PFSK-1 (cell line): ENCODE results near the gene PGR.

Experiments
- FOXP2 ChIP-seq: optimal IDR thresholded peaks from 2 replicates; pipeline ENCODE3; 2011; ENCODE audit warnings: borderline replicate concordance, control low read depth, inconsistent platforms; ENCODE audit not compliant: insufficient read depth; ENCODE audit errors: extremely low read length, extremely low read depth
- POLR2AphosphoS5 ChIP-seq: IDR thresholded peaks from 2 replicates; pipeline ENCODE4 v1.6.1; 2012; ENCODE audit warnings: low read depth, mild to moderate bottlenecking, control low read depth, low read length, moderate library complexity
- SIN3A ChIP-seq: IDR thresholded peaks from 2 replicates; pipeline ENCODE4 v1.6.1; 2012; ENCODE audit warnings: mild to moderate bottlenecking, low read length, moderate library complexity, borderline replicate concordance; ENCODE audit not compliant: insufficient read depth
- TAF1 ChIP-seq: IDR thresholded peaks from 2 replicates; pipeline ENCODE4 v1.6.1; 2012; ENCODE audit warnings: low read length, control low read depth, borderline replicate concordance; ENCODE audit not compliant: insufficient read depth
- TF ChIP-seq, protein P1 (sequence below), 2 experiments: IDR thresholded peaks; 2 replicates each; pipeline versions ENCODE4 v1.6.1 to v1.8.0; 2011 to 2012; ENCODE audit warnings: low read depth in 2 of 2, low read length in 2 of 2, control low read depth in 1 of 2, inconsistent platforms in 1 of 2, mild to moderate bottlenecking in 1 of 2, moderate library complexity in 1 of 2; ENCODE audit not compliant: insufficient read depth in 1 of 2

Gene PGR

DNA sequence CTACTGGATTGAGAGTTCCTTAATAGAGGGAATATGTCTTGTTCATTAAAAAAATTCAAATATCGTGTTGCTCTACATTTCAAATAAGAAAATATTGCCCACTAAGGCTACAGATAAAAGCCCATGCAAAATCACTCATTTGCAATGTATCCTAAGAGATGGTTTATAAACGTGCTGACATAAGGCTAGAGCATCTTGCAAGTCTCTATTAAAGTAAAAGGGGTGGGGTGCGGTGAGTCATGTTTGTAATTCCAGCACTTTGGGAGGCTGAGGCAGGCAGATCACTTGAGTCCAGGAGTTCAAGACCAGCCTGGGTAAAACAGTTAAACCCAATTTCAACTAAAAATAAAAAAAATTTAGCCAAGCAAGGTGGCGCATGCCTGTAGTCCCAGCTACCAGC, 70.3 kb downstream of the PGR start:
- no peak for TF ChIP-seq SIN3A
- no peak for TF ChIP-seq POLR2AphosphoS5
- TF ChIP-seq, protein P1, sequence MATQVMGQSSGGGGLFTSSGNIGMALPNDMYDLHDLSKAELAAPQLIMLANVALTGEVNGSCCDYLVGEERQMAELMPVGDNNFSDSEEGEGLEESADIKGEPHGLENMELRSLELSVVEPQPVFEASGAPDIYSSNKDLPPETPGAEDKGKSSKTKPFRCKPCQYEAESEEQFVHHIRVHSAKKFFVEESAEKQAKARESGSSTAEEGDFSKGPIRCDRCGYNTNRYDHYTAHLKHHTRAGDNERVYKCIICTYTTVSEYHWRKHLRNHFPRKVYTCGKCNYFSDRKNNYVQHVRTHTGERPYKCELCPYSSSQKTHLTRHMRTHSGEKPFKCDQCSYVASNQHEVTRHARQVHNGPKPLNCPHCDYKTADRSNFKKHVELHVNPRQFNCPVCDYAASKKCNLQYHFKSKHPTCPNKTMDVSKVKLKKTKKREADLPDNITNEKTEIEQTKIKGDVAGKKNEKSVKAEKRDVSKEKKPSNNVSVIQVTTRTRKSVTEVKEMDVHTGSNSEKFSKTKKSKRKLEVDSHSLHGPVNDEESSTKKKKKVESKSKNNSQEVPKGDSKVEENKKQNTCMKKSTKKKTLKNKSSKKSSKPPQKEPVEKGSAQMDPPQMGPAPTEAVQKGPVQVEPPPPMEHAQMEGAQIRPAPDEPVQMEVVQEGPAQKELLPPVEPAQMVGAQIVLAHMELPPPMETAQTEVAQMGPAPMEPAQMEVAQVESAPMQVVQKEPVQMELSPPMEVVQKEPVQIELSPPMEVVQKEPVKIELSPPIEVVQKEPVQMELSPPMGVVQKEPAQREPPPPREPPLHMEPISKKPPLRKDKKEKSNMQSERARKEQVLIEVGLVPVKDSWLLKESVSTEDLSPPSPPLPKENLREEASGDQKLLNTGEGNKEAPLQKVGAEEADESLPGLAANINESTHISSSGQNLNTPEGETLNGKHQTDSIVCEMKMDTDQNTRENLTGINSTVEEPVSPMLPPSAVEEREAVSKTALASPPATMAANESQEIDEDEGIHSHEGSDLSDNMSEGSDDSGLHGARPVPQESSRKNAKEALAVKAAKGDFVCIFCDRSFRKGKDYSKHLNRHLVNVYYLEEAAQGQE (IDR thresholded peaks at IDR 0.05; ENCODE audit: insufficient read depth in 1 of 2, low read depth in 2 of 2, low read length in 2 of 2): no peak
- no peak for TF ChIP-seq TAF1
- TF ChIP-seq FOXP2: no peak

GRCh38 chr11:101053492-101053891, 76.1 kb downstream of the PGR start:
- TF ChIP-seq TAF1: no peak
- TF ChIP-seq POLR2AphosphoS5: no peak
- TF ChIP-seq, protein P1 (IDR thresholded peaks at IDR 0.05; ENCODE audit: insufficient read depth in 1 of 2, low read depth in 2 of 2, low read length in 2 of 2): no peak
- TF ChIP-seq FOXP2: no peak
- no peak for TF ChIP-seq SIN3A

- TF ChIP-seq SIN3A: no peak
These were observed 77.9 kb downstream of the PGR start for GRCh38 chr11:101051677-101052076.

GRCh38 chr11:101049813-101050212, 79.8 kb downstream of the PGR start:
- TF ChIP-seq FOXP2 (no peak), POLR2AphosphoS5 (no peak), SIN3A (no peak)

DNA sequence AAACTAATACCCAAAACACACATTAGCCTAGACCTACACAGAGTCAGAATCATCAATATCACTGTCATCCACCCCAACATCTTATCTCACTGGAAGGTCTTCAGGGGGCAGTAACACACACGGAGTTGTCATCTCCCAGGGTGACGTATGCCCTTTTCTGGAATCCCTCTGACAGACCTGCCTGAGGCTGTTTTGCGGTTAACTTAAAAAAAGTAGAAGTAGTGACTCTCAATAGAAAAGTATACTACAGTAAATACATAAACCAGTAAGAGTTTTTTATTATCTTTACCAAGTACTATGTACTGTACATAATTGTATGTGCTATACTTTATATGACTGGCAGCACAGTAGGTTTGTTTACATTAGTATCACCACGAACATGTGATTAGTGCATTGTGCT, 80.5 kb downstream of the PGR start:
- TF ChIP-seq SIN3A (no peak), TAF1 (no peak), FOXP2 (no peak), POLR2AphosphoS5 (no peak)
- TF ChIP-seq, protein P1 (IDR thresholded peaks at IDR 0.05; ENCODE audit: insufficient read depth in 1 of 2, low read depth in 2 of 2, low read length in 2 of 2): no peak

DNA sequence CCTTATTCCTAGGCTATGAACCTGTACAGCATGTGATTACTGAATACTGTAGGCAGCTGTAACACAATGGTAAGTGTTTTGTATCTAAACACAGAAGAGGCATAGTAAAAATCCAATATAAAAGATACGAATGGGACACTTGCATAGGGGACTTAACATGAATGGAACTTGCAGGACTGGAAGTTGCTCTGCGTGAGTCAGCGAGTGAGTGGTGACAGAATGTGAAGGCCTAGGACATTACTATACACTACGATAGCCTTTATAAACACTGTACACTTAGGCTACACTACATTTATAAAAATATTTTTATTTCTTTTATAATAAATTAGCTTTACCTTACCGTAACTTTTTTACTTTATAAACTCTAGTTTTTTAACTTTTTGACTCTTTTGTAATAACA, 81.1 kb downstream of the PGR start:
- no peak for TF ChIP-seq POLR2AphosphoS5
- TF ChIP-seq TAF1: no peak
- no peak for TF ChIP-seq FOXP2
- TF ChIP-seq, protein P1 (IDR thresholded peaks at IDR 0.05; ENCODE audit: insufficient read depth in 1 of 2, low read depth in 2 of 2, low read length in 2 of 2): no peak
- TF ChIP-seq SIN3A: no peak
